ENCODE data around the gene ZDHHC24. TPM values are rescaled to one million over a fixed set of nuclear protein-coding genes. Genes with fewer than 3 reads are reported as not detected.
"Not testable (repeated sequence)": the region's sequence is repeated elsewhere in the genome, so short reads cannot be mapped to it uniquely, and the experiment has no call there.

ZDHHC24 gene
- polyA plus RNA-seq, 3 donors, result 10.3 to 11.3 (median 10.4) TPM

DNA sequence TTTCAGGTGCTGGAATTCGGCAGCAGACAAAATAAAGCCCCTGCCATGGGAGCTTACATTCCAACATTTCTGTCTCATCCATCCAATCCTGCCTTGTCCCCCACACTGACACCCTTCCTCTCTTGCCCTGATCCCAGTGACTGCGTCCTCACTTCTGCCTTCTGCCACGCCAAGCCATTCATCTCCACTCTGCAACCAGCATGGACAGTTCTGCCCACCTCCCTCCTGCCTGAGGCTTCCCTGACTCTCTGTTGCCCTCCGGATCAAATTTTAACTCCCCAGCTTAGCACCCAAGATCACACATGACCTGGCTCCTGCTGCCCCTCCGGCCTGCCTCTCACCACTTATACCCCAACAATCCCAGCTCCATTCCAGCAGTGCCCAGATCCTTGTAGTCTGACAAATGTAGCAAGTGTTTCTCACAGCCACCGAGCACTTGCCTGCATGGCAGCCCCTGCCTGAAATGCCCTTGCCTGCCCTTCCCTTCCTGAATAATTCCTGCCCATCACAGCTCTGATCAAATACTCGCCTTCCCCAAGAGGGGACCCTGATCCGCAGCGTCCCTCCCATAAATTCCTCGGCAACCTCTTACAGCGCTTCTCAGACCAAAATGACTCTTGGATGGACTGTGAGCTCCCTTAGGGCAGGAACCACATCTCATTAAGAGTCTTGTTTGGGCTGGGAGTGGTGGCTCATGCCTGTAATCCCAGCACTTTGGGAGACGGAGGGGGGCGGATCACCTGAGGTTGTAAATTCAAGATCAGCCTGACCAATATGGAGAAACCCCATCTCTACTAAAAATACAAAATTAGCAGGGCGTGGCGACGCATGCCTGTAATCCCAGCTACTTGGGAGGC lies 3.2 kb upstream of the ZDHHC24 start:
- no peak for DNase-seq

GRCh38 chr11:66548041-66548440 lies 2.2 kb upstream of the ZDHHC24 start:
- DNase-seq, result no peak

DNA sequence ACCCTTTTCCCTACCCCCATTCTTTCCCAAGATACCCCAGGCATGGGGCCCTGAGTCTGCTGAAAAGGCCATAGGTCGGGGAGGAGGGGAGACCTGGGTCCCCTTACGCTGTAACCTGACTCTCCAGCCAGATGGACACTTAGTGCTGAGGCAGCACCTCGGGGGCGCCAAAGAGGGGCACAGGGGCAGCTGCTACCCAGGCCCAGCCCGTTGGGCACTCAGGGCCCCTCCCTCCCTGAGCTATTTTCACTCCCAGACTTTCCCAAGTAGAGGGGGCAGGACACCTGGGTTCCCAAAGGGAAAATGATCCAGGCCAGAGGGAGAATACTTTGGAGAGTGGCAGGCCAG lies 1.8 kb upstream of the ZDHHC24 start:
- no peak for DNase-seq

GRCh38 chr11:66546966-66547661 lies 1.3 kb upstream of the ZDHHC24 start:
- no peak for DNase-seq

- DNase-seq, result no peak
Observed at GRCh38 chr11:66546368-66546965, 619 bp upstream of the ZDHHC24 start, which contains the start of gene ACTN3. Gene ACTN3 (plus strand): TSS chr11:66546903. CDS start chr11:66546938, 35 bp downstream.

DNA sequence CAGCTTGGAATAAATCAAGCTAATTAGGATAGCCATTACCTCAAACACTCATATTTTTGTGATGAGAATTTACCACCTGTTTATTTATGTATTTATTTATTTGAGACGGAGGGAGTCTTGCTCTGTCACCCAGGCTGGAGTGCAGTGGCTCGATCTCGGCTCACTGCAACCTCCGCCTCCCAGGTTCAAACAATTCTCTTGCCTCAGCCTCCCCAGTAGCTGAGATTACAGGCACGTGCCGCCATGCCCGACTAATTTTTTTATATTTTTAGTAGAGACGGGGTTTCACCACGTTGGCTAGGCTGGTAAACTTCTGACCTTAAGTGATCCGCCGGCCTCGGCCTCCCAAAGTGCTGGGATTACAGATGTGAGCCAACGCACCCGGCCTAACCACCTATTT lies 896 bp downstream of the ZDHHC24 start:
- not testable (repeated sequence) for DNase-seq

- DNase-seq, result peak; percentile 64
Observed at GRCh38 chr11:66543263-66544107, 2.4 kb downstream of the ZDHHC24 start.

GRCh38 chr11:66542362-66542761 lies 3.5 kb downstream of the ZDHHC24 start:
- no peak for DNase-seq

GRCh38 chr11:66541892-66542291 lies 4.0 kb downstream of the ZDHHC24 start:
- no peak for DNase-seq

DNA sequence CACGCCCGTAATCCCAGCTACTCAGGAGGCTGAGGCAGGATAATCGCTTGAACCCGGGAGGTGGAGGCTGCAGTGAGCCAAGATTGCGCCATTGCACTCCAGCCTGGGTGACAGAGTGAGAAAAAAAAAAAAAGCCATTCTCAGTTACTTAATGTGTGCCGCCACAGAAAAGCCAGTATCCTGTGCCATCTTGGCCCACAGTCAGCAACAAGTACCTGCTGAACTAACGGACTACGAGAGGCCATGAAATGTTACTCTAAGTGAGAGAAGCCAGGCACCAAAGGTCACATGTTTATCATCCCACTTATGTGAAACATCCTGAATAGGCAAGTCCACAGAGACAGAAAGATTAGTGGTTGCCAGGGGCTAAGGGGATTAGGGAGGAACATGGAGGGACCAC lies 5.2 kb downstream of the ZDHHC24 start:
- DNase-seq, result not testable (repeated sequence)

GRCh38 chr11:66539870-66540213 lies 6.0 kb downstream of the ZDHHC24 start:
- no peak for DNase-seq

GRCh38 chr11:66539170-66539869 lies 6.5 kb downstream of the ZDHHC24 start:
- no peak for DNase-seq

DNA sequence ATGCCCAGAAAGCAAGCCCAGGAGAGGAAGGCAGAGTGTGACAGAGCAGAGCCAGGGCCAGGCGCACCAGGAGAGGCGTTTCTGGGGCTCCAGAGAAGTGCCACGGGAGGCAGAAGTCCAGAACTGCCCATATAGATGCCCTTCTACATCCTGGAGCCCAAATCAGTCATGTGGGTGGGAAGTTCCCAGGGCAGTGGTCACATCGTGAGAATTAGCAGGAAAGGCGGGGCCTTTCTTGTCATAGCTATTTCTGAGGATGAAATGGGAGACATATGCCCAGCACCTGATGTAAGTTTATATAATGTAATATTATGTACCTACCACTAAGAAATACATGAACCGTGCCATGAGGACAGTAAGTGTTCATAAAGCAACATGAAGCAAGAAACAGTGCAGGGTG lies 13.1 kb downstream of the ZDHHC24 start:
- no peak for DNase-seq

- no peak for DNase-seq
Observed at GRCh38 chr11:66531841-66532240, 14.0 kb downstream of the ZDHHC24 start.

- no peak for DNase-seq
Observed at GRCh38 chr11:66530927-66531709, 14.7 kb downstream of the ZDHHC24 start.

GRCh38 chr11:66529655-66530054 lies 16.2 kb downstream of the ZDHHC24 start:
- DNase-seq, result no peak

- DNase-seq, result no peak
Observed at GRCh38 chr11:66529069-66529468, 16.8 kb downstream of the ZDHHC24 start.

- DNase-seq, result no peak
Observed at GRCh38 chr11:66524304-66525040, 21.4 kb downstream of the ZDHHC24 start.

- no peak for DNase-seq
Observed at GRCh38 chr11:66523611-66524010, 22.2 kb downstream of the ZDHHC24 start.

DNA sequence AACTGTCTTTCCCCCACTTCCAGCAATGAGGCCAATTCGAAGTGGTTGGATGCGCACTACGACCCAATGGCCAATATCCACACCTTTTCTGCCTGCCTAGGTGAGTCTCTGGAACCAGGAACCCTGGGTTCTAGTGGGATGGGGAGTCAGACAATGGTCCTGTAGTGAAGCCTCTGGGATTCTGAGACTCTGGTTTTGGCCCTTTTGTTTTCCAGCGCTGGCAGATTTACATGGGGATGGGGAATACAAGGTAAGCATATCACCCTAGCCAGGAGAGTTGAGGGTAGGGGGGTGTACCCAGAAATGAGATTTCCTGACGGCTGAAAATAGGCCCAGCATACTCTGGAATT lies 34.9 kb downstream of the ZDHHC24 start:
- no peak for DNase-seq
